HepG2 (cell line): Measurements from ENCODE around the gene SLC5A3. TPM values are rescaled to one million over a fixed set of nuclear protein-coding genes. Genes with fewer than 3 reads are reported as not detected.

ENCODE experiments used
- ATAC-seq: fragments of 200-7000 bp; cut with Tn5 transposase; 3 replicates; pipeline ENCODE4 v1.9.1; 2020; ENCODE audit warnings: mild to moderate bottlenecking, moderate library complexity
- BruUV-seq: library from RNA; stranded (reverse); fragments of 400-500 nt; replicated peaks from 2 replicates; lab custom pipeline; 2021; lab: Mats Ljungman, UMichigan
- CTCF ChIA-PET: fragments of 300-600 bp; formaldehyde crosslinking; extraction: SDS; loops from one replicate; lab custom pipeline; 2021; ENCODE audit warnings: low total read pairs, inconsistent platforms, low intra/inter-chr PET ratio; lab: Yijun Ruan, JAX
- POLR2A ChIA-PET: fragments of 350-600 bp; sonication (Branson Sonifier 250); formaldehyde crosslinking; loops from one replicate; lab custom pipeline; 2020; ENCODE audit warnings: antibody characterized with exemption, inconsistent platforms; lab: Yijun Ruan, JAX
- DNase-seq: peaks from one replicate; pipeline ENCODE4 v3.0.0-alpha.2; 2015; ENCODE audit warnings: low spot score
- FAIRE-seq: peaks from 3 replicates; lab custom pipeline; 2011; peaks lifted over from hg19 to GRCh38; lab: Jason Lieb, UNC
- H2AFZ ChIP-seq: one replicate; pipeline ENCODE4 v1.6.1; 2011; ENCODE audit warnings: low read length, inconsistent platforms
- H3K27ac ChIP-seq: fragments of 300-600 bp; 3 replicates; pipeline ENCODE4 v1.8.0; 2011; ENCODE audit warnings: mixed run types, mild to moderate bottlenecking, mixed read lengths, low read length, inconsistent platforms; ENCODE audit not compliant: insufficient read depth; ENCODE audit errors: extremely low read length
- H3K27me3 ChIP-seq, 2 experiments: fragments of 200-600 bp in 1 of 2; 2 replicates in 1 of 2; 3 replicates in 1 of 2; pipeline versions ENCODE4 v1.6.0 to v1.8.0; 2011; ENCODE audit warnings: low read length in 2 of 2, mild to moderate bottlenecking in 2 of 2, moderate library complexity in 2 of 2, inconsistent platforms in 1 of 2; ENCODE audit not compliant: insufficient read depth in 2 of 2, control insufficient read depth in 1 of 2
- H3K36me3 ChIP-seq, 2 experiments: fragments of 200-600 bp in 1 of 2; replicated peaks in 1 of 2; 2 replicates in 1 of 2; 3 replicates in 1 of 2; pipeline versions ENCODE4 v1.5.1 to v1.8.0; 2011; ENCODE audit warnings: low read length in 2 of 2, inconsistent platforms in 1 of 2; ENCODE audit not compliant: insufficient read depth in 2 of 2, control insufficient read depth in 1 of 2
- H3K4me1 ChIP-seq: 2 replicates; pipeline ENCODE4 v1.5.1; 2012; ENCODE audit warnings: low read length, inconsistent platforms; ENCODE audit not compliant: insufficient read depth
- H3K4me2 ChIP-seq: 2 replicates; pipeline ENCODE4 v1.6.0; 2011; ENCODE audit warnings: low read depth, low read length, inconsistent platforms
- H3K4me3 ChIP-seq, 3 experiments: fragments of 200-600 bp in 1 of 3; sonication (generic), shearing (Covaris generic) in 1 of 3; replicated peaks in 1 of 3; 2 replicates each; pipeline ENCODE4 v1.5.1; 2011 to 2016; ENCODE audit warnings: low read length in 3 of 3, inconsistent platforms in 2 of 3, low read depth in 2 of 3, mild to moderate bottlenecking in 2 of 3, control low read depth in 1 of 3, mixed read lengths in 1 of 3; ENCODE audit not compliant: insufficient read depth in 1 of 3
- H3K79me2 ChIP-seq: one replicate; pipeline ENCODE4 v1.6.1; 2011; ENCODE audit warnings: low read length, inconsistent platforms; ENCODE audit not compliant: insufficient read depth
- H3K9ac ChIP-seq: 2 replicates; pipeline ENCODE4 v1.6.0; 2011; ENCODE audit warnings: mild to moderate bottlenecking, low read depth, low read length, inconsistent platforms; ENCODE audit not compliant: insufficient read depth
- H3K9me3 ChIP-seq: 2 replicates; pipeline ENCODE4 v1.5.1; 2012; ENCODE audit warnings: mild to moderate bottlenecking, low read length
- H4K20me1 ChIP-seq: 2 replicates; pipeline ENCODE4 v1.6.0; 2011; ENCODE audit warnings: inconsistent platforms, mild to moderate bottlenecking, low read length, moderate library complexity; ENCODE audit not compliant: insufficient read depth
- AFF4 ChIP-seq: sonication (generic); formaldehyde crosslinking; IDR thresholded peaks from 2 replicates; pipeline ENCODE4 v1.4.0; 2020; ENCODE audit warnings: missing genetic modification reagents
- CHCHD3 ChIP-seq: sonication (generic); formaldehyde crosslinking; IDR thresholded peaks from 2 replicates; pipeline ENCODE4 v1.8.0; 2022; ENCODE audit warnings: mild to moderate bottlenecking, missing genetic modification reagents, moderate library complexity
- HDAC6 ChIP-seq: fragments of 200-600 bp; sonication (generic); IDR thresholded peaks from 2 replicates; pipeline ENCODE4 v1.7.0; 2017; ENCODE audit warnings: mild to moderate bottlenecking, antibody characterized with exemption, low read length, low read depth
- POGZ ChIP-seq: sonication (generic); formaldehyde crosslinking; IDR thresholded peaks from 2 replicates; pipeline ENCODE4 v1.4.0; 2020; ENCODE audit warnings: mild to moderate bottlenecking, missing genetic modification reagents
- PPARG ChIP-seq: conservative IDR thresholded peaks from 2 replicates; pipeline ENCODE4 v1.6.1; 2016; ENCODE audit warnings: missing biosample characterization, missing genetic modification reagents
- PRDM4 ChIP-seq: sonication (generic); formaldehyde crosslinking; IDR thresholded peaks from 2 replicates; pipeline ENCODE4 v1.9.0; 2021; ENCODE audit warnings: missing genetic modification reagents, borderline replicate concordance
- TP53 ChIP-seq: sonication (generic); formaldehyde crosslinking; conservative IDR thresholded peaks from 2 replicates; pipeline ENCODE4 v1.4.0; 2020; ENCODE audit warnings: missing genetic modification reagents
- ZNF280D ChIP-seq: sonication (generic); formaldehyde crosslinking; IDR thresholded peaks from 2 replicates; pipeline ENCODE4 v1.5.1; 2020; ENCODE audit warnings: mild to moderate bottlenecking, missing genetic modification reagents
- ZNF367 ChIP-seq: sonication (generic); formaldehyde crosslinking; IDR thresholded peaks from 2 replicates; pipeline ENCODE4 v1.4.0; 2020; ENCODE audit warnings: missing genetic modification reagents, borderline replicate concordance
- WGBS: methylation state at CpG from one replicate; pipeline ENCODE4 v1.1.6; 2017; ENCODE audit warnings: low lambda C conversion rate; 5-methylcytosine and 5-hydroxymethylcytosine counted together
- in situ Hi-C: cut with HindIII; loops from 2 replicates; pipeline ENCODE4 v1.10.0; 2017; ENCODE audit warnings: low pct_unique_long_range_greater_than_20kb; ENCODE audit not compliant: extremely low pct_ligation_motif_present
- intact Hi-C: fragments of 100-400 bp; cut with micrococcal nuclease; formaldehyde crosslinking; loops from one replicate; pipeline ENCODE4 v1.10.0; 2022; ENCODE audit not compliant: unreplicated experiment
- polyA plus RNA-seq, 8 experiments: library from polyadenylated mRNA; depleted of rRNA in 3 of 8; stranded (reverse) in 7 of 8; unstranded in 1 of 8; fragments of >200 nt; fragmentation: Illumina TruSeq in 4 of 8; extraction: Trizol in 4 of 8; gene quantifications; 2 replicates each; pipeline versions ENCODE4 v1.2.1 to v1.2.3, GENCODE V29; 2011 to 2016; ENCODE audit warnings: low read depth in 4 of 8, missing spikeins in 1 of 8, mixed read lengths in 1 of 8; ENCODE audit not compliant: insufficient read depth in 1 of 8
- total RNA-seq, 5 experiments: library from RNA; depleted of rRNA; stranded (reverse); fragments of >200 nt; fragmentation: Illumina TruSeq; extraction: Trizol; gene quantifications; 2 replicates each; pipeline ENCODE4 v1.2.3, GENCODE V29; 2016; ENCODE audit warnings: low read depth in 1 of 5

The SLC5A3 gene
- total and polyA plus RNA-seq, 2 of the 13 experiments (the other 11 are each of a cell fraction or from before 2014, with no cell fraction given), result 5.6 to 11.2 TPM

- H4K20me1 ChIP-seq, result no peaks in the 10 kb centered on the region
- DNase-seq (no peak), FAIRE-seq (no peak), ATAC-seq (no peak)
- no TSS peak for BruUV-seq
- ChIA-PET POLR2A (no interaction called here), CTCF (no interaction called here)
- H3K4me2 ChIP-seq, result no peak overlapping the region
- 97% methylated on average over 3 of the region's 3 CpGs for WGBS
- no peak overlapping the region for H3K27ac ChIP-seq
- no peak for TF ChIP-seq PPARG
- H2AFZ ChIP-seq, result no peak overlapping the region
- peaks cover 23% of the 10 kb centered on the region for H3K4me1 ChIP-seq
- H3K9ac ChIP-seq, result no peak overlapping the region
- H3K36me3 ChIP-seq, result no peaks in the 10 kb centered on the region; a peak in 3 of 5 replicates
- no peaks in the 10 kb centered on the region for H3K27me3 ChIP-seq
- H3K9me3 ChIP-seq, result no peaks in the 10 kb centered on the region
- intact Hi-C loops (no loop called here), in situ Hi-C loops (no loop called here)
- no peak overlapping the region for H3K4me3 ChIP-seq
- H3K79me2 ChIP-seq, result peaks cover 28% of the 10 kb centered on the region
These were observed 10.0 kb downstream of the SLC5A3 start for GRCh38 chr21:34083357-34083756.

GRCh38 chr21:34085129-34085528 is 11.8 kb downstream of the SLC5A3 start:
- in situ Hi-C loops, result no loop called here
- no peaks in the 10 kb centered on the region for H3K27me3 ChIP-seq
- no TSS peak for BruUV-seq
- ChIA-PET CTCF (no interaction called here), POLR2A (no interaction called here)
- H3K9ac ChIP-seq, result no peak overlapping the region
- no peaks in the 10 kb centered on the region for H4K20me1 ChIP-seq
- H3K27ac ChIP-seq, result no peak overlapping the region
- H3K4me3 ChIP-seq, result no peak overlapping the region
- ATAC-seq (no peak), DNase-seq (no peak), FAIRE-seq (no peak)
- H2AFZ ChIP-seq, result no peak overlapping the region
- peaks cover 23% of the 10 kb centered on the region for H3K4me1 ChIP-seq
- WGBS, result 100% methylated on average over 2 of the region's 2 CpGs
- H3K4me2 ChIP-seq, result no peak overlapping the region
- no peaks in the 10 kb centered on the region; a peak in 2 of 5 replicates for H3K36me3 ChIP-seq
- no peaks in the 10 kb centered on the region for H3K9me3 ChIP-seq
- intact Hi-C loops, result no loop called here
- H3K79me2 ChIP-seq, result peaks cover 42% of the 10 kb centered on the region
- TF ChIP-seq AFF4 (CRISPR knock-in tag) (no peak), HDAC6 (no peak), ZNF280D (CRISPR knock-in tag) (no peak), POGZ (no peak), ZNF367 (no peak), CHCHD3 (CRISPR knock-in tag) (no peak), PRDM4 (no peak), TP53 (CRISPR knock-in tag) (no peak)
